Mesothelial cell of epicardium (in vitro differentiated cells): ENCODE measurements around the gene PUM1. TPM values are rescaled to one million over a fixed set of nuclear protein-coding genes. Genes with fewer than 3 reads are reported as not detected.
A peak's percentile ranks its signal among the peaks of the same experiment; 100 is the strongest.

Experiments
- DNase-seq, 2 experiments: peaks; one replicate each; pipeline ENCODE4 v3.0.0; 2021; ENCODE audit warnings: low spot score in 2 of 2; ENCODE audit not compliant: unreplicated experiment in 2 of 2
- H3K27ac Mint-ChIP-seq: 2 replicates; pipeline ENCODE4 v1.8.0; 2021; ENCODE audit warnings: mixed read lengths
- H3K27me3 Mint-ChIP-seq: 2 replicates; pipeline ENCODE4 v1.8.0; 2021; ENCODE audit warnings: low read depth, mixed read lengths
- H3K36me3 Mint-ChIP-seq: 2 replicates; pipeline ENCODE4 v1.8.0; 2021; ENCODE audit warnings: mixed read lengths
- H3K4me1 Mint-ChIP-seq: 2 replicates; pipeline ENCODE4 v1.8.0; 2021; ENCODE audit warnings: mixed read lengths
- H3K4me3 Mint-ChIP-seq: 2 replicates; pipeline ENCODE4 v1.8.0; 2021; ENCODE audit warnings: mild to moderate bottlenecking, moderate library complexity, mixed read lengths
- H3K9me3 Mint-ChIP-seq: 2 replicates; pipeline ENCODE4 v1.8.0; 2021; ENCODE audit warnings: mixed read lengths
- total RNA-seq: library from RNA; stranded (reverse); gene quantifications from 3 replicates; pipeline ENCODE4 v1.2.1, GENCODE V29; 2021
- TF ChIP-seq, protein P1 (sequence below): fragments of 200-600 bp; sonication (generic); IDR thresholded peaks from one replicate; pipeline ENCODE4 v1.5.0; 2021; ENCODE audit warnings: antibody characterized with exemption; ENCODE audit not compliant: unreplicated experiment

PUM1 gene
- total RNA-seq, 1 donor from 2014 or later: 250 TPM

DNA sequence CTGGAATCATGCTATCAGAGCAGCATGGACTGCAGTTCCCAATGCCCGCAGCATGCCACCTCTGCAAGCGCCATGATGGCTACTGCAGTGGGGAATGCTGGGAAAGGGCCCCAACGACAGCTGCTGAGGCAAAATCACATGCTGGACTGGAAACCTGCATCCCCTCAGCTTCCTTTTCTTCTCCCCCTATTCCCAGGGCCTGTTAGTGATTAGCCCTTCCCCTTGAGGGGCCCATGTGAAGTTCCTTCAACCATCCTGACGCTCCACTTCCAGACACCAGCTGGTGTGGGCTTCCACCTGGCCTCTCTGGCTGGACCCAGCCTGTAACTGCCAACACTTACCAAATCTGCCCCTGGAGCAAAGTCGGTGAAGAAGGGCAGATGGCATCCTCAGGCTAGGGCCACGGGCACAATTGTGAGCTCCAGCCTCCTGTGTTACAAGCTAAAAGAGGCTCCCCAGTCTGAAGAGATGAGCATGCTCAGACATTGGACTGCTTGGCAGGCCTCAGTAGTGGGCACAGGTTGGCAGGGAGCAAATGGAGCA is 134.8 kb downstream of the PUM1 start:
- Mint-ChIP-seq H3K36me3 (peaks cover 21% of the 10 kb centered on the region), H3K9me3 (no peaks in the 10 kb centered on the region), H3K4me3 (no peak overlapping the region), H3K27me3 (no peaks in the 10 kb centered on the region), H3K27ac (peak overlapping the region; percentile 90), H3K4me1 (peaks cover 28% of the 10 kb centered on the region)
- DNase-seq: no peak
- TF ChIP-seq, protein P1, sequence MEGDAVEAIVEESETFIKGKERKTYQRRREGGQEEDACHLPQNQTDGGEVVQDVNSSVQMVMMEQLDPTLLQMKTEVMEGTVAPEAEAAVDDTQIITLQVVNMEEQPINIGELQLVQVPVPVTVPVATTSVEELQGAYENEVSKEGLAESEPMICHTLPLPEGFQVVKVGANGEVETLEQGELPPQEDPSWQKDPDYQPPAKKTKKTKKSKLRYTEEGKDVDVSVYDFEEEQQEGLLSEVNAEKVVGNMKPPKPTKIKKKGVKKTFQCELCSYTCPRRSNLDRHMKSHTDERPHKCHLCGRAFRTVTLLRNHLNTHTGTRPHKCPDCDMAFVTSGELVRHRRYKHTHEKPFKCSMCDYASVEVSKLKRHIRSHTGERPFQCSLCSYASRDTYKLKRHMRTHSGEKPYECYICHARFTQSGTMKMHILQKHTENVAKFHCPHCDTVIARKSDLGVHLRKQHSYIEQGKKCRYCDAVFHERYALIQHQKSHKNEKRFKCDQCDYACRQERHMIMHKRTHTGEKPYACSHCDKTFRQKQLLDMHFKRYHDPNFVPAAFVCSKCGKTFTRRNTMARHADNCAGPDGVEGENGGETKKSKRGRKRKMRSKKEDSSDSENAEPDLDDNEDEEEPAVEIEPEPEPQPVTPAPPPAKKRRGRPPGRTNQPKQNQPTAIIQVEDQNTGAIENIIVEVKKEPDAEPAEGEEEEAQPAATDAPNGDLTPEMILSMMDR: no peak

DNA sequence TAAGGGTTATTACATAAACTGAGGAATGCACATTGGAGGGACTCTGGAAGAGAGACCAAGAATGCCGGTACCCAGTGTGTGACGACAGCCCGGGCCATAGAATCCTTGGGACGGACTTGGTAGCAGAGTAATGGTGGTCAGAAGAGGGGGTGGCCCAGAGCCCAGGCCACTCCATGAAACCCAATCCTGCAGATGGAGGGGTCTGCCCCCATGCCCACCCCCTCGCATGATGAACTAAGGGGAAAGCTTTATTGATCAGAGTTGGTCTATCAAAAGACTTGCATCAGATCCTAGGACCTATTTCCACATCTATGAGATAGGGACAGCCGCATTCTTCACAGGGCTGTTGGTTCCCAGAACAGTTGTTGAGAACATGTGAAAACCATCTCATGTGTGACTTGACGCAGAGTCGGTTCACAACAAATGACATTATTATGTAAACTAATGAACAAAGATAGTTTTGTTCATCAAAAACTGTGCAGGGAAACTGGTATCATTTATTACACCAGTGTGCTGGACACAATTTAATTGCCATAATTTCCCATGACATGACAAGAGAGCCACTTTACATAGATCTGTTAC is 135.5 kb downstream of the PUM1 start:
- H3K36me3 Mint-ChIP-seq: peaks cover 17% of the 10 kb centered on the region
- H3K9me3 Mint-ChIP-seq: no peaks in the 10 kb centered on the region
- H3K27me3 Mint-ChIP-seq: no peaks in the 10 kb centered on the region
- H3K4me3 Mint-ChIP-seq: no peak overlapping the region
- TF ChIP-seq, protein P1: no peak
- peaks cover 25% of the 10 kb centered on the region for H3K4me1 Mint-ChIP-seq
- DNase-seq: no peak
- peak overlapping the region; percentile 16 for H3K27ac Mint-ChIP-seq

DNA sequence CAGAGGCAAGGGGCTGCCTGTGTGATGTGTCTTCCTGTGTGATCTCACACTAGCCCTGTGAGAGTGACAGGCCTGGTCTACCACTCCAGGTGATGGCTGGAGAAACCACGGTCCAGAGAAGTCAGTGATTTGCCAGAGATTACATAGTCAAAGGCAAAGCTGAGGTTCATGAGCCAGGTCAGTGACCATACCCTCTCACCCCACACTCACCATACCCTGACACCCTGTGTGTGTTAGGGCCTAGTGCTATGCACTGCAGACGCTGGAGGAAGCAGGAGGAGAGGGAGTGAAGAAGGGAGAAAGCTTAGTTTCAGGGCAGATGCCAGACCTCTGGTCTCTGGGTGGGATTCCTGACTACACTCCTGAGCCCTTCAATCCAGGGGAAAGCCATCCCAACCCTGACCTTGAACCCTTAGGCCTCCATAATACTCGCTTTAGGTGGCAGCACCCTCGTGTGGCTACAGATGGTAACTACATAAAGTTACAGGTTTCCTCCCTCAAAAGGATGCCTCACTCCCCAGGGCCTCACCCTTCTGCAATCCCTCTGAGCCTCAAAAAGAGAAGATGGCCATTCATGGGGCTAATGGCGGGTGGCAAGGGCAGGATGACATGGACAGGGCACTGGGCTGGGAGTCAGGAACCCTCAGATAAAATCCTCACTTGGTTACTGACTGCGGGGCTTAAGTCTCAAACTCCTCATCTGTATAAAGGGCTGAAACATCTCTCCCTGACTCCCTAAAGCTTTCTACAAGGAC is 136.2 kb downstream of the PUM1 start:
- Mint-ChIP-seq H3K4me1 (peaks cover 20% of the 10 kb centered on the region), H3K27ac (peak overlapping the region; percentile 45), H3K9me3 (no peaks in the 10 kb centered on the region), H3K36me3 (peaks cover 11% of the 10 kb centered on the region), H3K4me3 (no peak overlapping the region), H3K27me3 (no peaks in the 10 kb centered on the region)
- DNase-seq: no peak
- TF ChIP-seq, protein P1: peak; percentile 68

DNA sequence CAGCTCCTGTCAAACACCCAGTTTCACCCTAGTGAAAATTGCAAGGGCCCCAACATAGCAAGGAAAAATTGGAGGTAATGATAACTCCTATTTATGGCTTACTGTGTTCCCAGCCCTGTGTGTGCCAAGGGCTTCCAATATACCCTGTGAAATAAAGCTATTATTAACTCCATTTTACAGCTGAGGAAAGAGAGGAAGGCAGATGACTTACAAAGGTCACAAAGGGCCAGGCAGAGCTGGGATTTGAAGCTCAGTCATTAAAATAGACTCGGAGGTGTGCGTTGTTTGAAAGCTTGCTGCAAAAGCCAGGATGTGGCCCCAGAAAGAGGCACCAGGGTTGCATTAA is 136.8 kb downstream of the PUM1 start:
- Mint-ChIP-seq H3K4me3 (no peak overlapping the region), H3K27me3 (no peaks in the 10 kb centered on the region), H3K9me3 (no peaks in the 10 kb centered on the region), H3K4me1 (peaks cover 16% of the 10 kb centered on the region), H3K36me3 (peaks cover 7% of the 10 kb centered on the region), H3K27ac (peak overlapping the region; percentile 73)
- TF ChIP-seq, protein P1: no peak
- no peak for DNase-seq

DNA sequence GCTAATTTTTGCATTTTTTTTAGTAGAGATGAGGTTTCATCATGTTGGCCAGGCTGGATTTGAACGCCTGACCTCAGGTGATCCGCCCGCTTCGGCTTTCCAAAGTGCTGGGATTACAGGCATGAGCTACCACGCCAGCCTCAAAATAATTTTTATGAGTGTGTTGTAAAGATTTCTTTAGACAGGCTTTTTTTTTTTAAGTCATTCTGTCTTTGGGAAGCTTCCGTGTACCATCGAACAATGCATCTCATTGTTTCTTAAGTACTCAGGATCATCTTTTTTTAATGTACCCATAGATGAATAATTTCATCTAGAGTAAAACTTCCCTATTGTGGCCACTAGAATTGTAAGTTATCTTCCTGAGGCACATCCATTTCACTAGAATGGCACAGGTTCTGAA is 137.3 kb downstream of the PUM1 start:
- peaks cover 5% of the 10 kb centered on the region for H3K36me3 Mint-ChIP-seq

More for the DNA sequence above, 137.3 kb downstream of the PUM1 start:
- no peak for DNase-seq
- Mint-ChIP-seq H3K27ac (no peak overlapping the region), H3K4me3 (no peak overlapping the region), H3K4me1 (peaks cover 13% of the 10 kb centered on the region), H3K27me3 (no peaks in the 10 kb centered on the region), H3K9me3 (no peaks in the 10 kb centered on the region)
- TF ChIP-seq, protein P1: no peak
